HS-5 (cell line): ENCODE measurements around the gene GRIN3B.

Source experiments
- DNase-seq: peaks from one replicate; pipeline ENCODE4 v3.0.0-alpha.2; 2012; ENCODE audit warnings: low read depth

GRIN3B gene

GRCh38 chr19:991174-991931, 8.9 kb upstream of the GRIN3B start:
- DNase-seq, result no peak

GRCh38 chr19:991932-992669, 8.1 kb upstream of the GRIN3B start:
- DNase-seq, result no peak

GRCh38 chr19:992670-993055, 7.6 kb upstream of the GRIN3B start:
- no peak for DNase-seq

- DNase-seq, result no peak
These were observed 6.8 kb upstream of the GRIN3B start for GRCh38 chr19:993361-993830.

GRCh38 chr19:993831-994393, 6.3 kb upstream of the GRIN3B start:
- no peak for DNase-seq

GRCh38 chr19:994516-994915, 5.7 kb upstream of the GRIN3B start:
- DNase-seq, result no peak

GRCh38 chr19:995051-995827, 5.0 kb upstream of the GRIN3B start:
- DNase-seq, result no peak

GRCh38 chr19:996051-996838, 4.0 kb upstream of the GRIN3B start:
- DNase-seq, result no peak

- DNase-seq, result no peak
These were observed 2.2 kb upstream of the GRIN3B start for GRCh38 chr19:998064-998463.

GRCh38 chr19:999379-999719, 870 bp upstream of the GRIN3B start:
- no peak for DNase-seq

- no peak for DNase-seq
These were observed 645 bp downstream of the GRIN3B start for GRCh38 chr19:1000591-1001537.

GRCh38 chr19:1001538-1002166, 1.4 kb downstream of the GRIN3B start:
- no peak for DNase-seq

GRCh38 chr19:1002600-1002999, 2.4 kb downstream of the GRIN3B start:
- DNase-seq, result no peak

GRCh38 chr19:1003283-1003682, 3.1 kb downstream of the GRIN3B start:
- no peak for DNase-seq

GRCh38 chr19:1004204-1004802, 4.1 kb downstream of the GRIN3B start:
- DNase-seq, result no peak

- DNase-seq, result no peak
These were observed 4.8 kb downstream of the GRIN3B start for GRCh38 chr19:1004803-1005664.

GRCh38 chr19:1006711-1007398, 6.6 kb downstream of the GRIN3B start:
- DNase-seq, result no peak
